ENCODE results near the gene OR1J2.
"Not testable (repeated sequence)": the region's sequence is repeated elsewhere in the genome, so short reads cannot be mapped to it uniquely, and the experiment has no call there.

The OR1J2 gene

GRCh38 chr9:122510502-122510901 is at the start of gene OR1J2:
OR1J2 (plus strand) TSS chr9:122510802; CDS start chr9:122510802, 0 bp downstream.
- no peak for DNase-seq

GRCh38 chr9:122463828-122464632 is 46.6 kb upstream of the OR1J2 start:
- DNase-seq, result peak; percentile 44

- peak; percentile 75 for DNase-seq
Observed at GRCh38 chr9:122464633-122465567, 45.7 kb upstream of the OR1J2 start.

- DNase-seq, result no peak
Observed at GRCh38 chr9:122466456-122466855, 44.1 kb upstream of the OR1J2 start.

GRCh38 chr9:122468735-122469134 is 41.9 kb upstream of the OR1J2 start:
- no peak for DNase-seq

- no peak for DNase-seq
Observed at GRCh38 chr9:122474561-122474960, 36.0 kb upstream of the OR1J2 start.

GRCh38 chr9:122475717-122476116 is 34.9 kb upstream of the OR1J2 start:
- no peak for DNase-seq

GRCh38 chr9:122477346-122477745 is 33.3 kb upstream of the OR1J2 start:
- DNase-seq, result no peak

- no peak for DNase-seq
Observed at GRCh38 chr9:122477826-122478225, 32.8 kb upstream of the OR1J2 start, which contains the start of gene OR1J1. OR1J1 (minus strand) TSS chr9:122477926; CDS start chr9:122477926, 0 bp downstream.

GRCh38 chr9:122479062-122479461 is 31.5 kb upstream of the OR1J2 start:
- no peak for DNase-seq

- peak; percentile 29 for DNase-seq
Observed at GRCh38 chr9:122498883-122499288, 11.7 kb upstream of the OR1J2 start.

GRCh38 chr9:122506964-122507363 is 3.6 kb upstream of the OR1J2 start:
- no peak for DNase-seq

GRCh38 chr9:122518226-122518625 is 7.6 kb downstream of the OR1J2 start:
- no peak for DNase-seq

- no peak for DNase-seq
Observed at GRCh38 chr9:122518841-122519240, 8.2 kb downstream of the OR1J2 start, which contains the start of gene OR1J4. OR1J4 (plus strand) TSS chr9:122519141; CDS start chr9:122519141, 0 bp downstream.

- no peak for DNase-seq
Observed at GRCh38 chr9:122519376-122519775, 8.8 kb downstream of the OR1J2 start.

- peak; percentile 36 for DNase-seq
Observed at GRCh38 chr9:122526602-122527001, 16.0 kb downstream of the OR1J2 start.

GRCh38 chr9:122527193-122527592 is 16.6 kb downstream of the OR1J2 start, which contains the start of gene OR1N1:
OR1N1 (minus strand) TSS chr9:122527293; CDS start chr9:122527293, 0 bp downstream.
- DNase-seq, result no peak

GRCh38 chr9:122531157-122531556 is 20.6 kb downstream of the OR1J2 start:
- not testable (repeated sequence) for DNase-seq

GRCh38 chr9:122536134-122536533 is 25.5 kb downstream of the OR1J2 start:
- no peak for DNase-seq

GRCh38 chr9:122537066-122537465 is 26.5 kb downstream of the OR1J2 start:
- not testable (repeated sequence) for DNase-seq

GRCh38 chr9:122538757-122539156 is 28.2 kb downstream of the OR1J2 start:
- no peak for DNase-seq

- DNase-seq, result no peak
Observed at GRCh38 chr9:122546196-122546595, 35.6 kb downstream of the OR1J2 start.

- DNase-seq, result no peak
Observed at GRCh38 chr9:122551371-122551770, 40.8 kb downstream of the OR1J2 start.

Measured in stimulated activated CD8-positive, alpha-beta memory T cell treated with anti-CD3 and anti-CD28 coated beads, Interleukin-4, amount 100 ng/mL, for 48 hours (primary cell).